K562 (cell line): ENCODE measurements around the gene KLK3. TPM values are rescaled to one million over a fixed set of nuclear protein-coding genes. Genes with fewer than 3 reads are reported as not detected.

Experiments
- CBFA2T2 ChIP-seq: fragments of 450-650 bp; conservative IDR thresholded peaks from 2 replicates; pipeline ENCODE4 v1.6.1; 2017; ENCODE audit warnings: mild to moderate bottlenecking
- CBX1 ChIP-seq: sonication (generic); IDR thresholded peaks from 2 replicates; pipeline ENCODE4 v1.6.1; 2016; ENCODE audit warnings: antibody characterized with exemption, low read depth, mild to moderate bottlenecking
- FIP1L1 ChIP-seq: fragments of 200-400 bp; formaldehyde crosslinking; IDR thresholded peaks from 2 replicates; pipeline ENCODE4 v1.6.1; 2018; ENCODE audit warnings: mild to moderate bottlenecking, low read depth, low read length; ENCODE audit not compliant: poor library complexity, severe bottlenecking
- FOXM1 ChIP-seq, 2 experiments: fragments of 450-650 bp in 1 of 2; sonication (generic) in 1 of 2; formaldehyde crosslinking in 1 of 2; IDR thresholded peaks; 2 replicates each; pipeline versions ENCODE4 v1.6.1 to v1.9.0; 2017 to 2022; ENCODE audit warnings: low read depth in 2 of 2, mild to moderate bottlenecking in 2 of 2, missing genetic modification reagents in 1 of 2, moderate library complexity in 1 of 2
- L3MBTL2 ChIP-seq: fragments of 450-650 bp; IDR thresholded peaks from 2 replicates; pipeline ENCODE4 v1.6.1; 2016; ENCODE audit warnings: mild to moderate bottlenecking, moderate library complexity
- MAFF ChIP-seq: IDR thresholded peaks from 2 replicates; pipeline ENCODE4 v1.6.1; 2012; ENCODE audit warnings: low read length, improper control_type of control experiment
- PHF21A ChIP-seq: fragments of 450-650 bp; IDR thresholded peaks from 2 replicates; pipeline ENCODE4 v1.6.1; 2017; ENCODE audit warnings: low read depth, borderline replicate concordance
- ZNF316 ChIP-seq: fragments of 450-650 bp; IDR thresholded peaks from 2 replicates; pipeline ENCODE4 v1.6.1; 2016
- polyA plus RNA-seq, 8 experiments: library from polyadenylated mRNA; depleted of rRNA in 4 of 8; stranded (reverse) in 5 of 8; unstranded in 3 of 8; fragments of >200 nt; fragmentation: Nextera tagmentation in 2 of 8; fragmentation: Illumina TruSeq in 1 of 8; extraction: Ambion mirVana in 2 of 8; extraction: Trizol in 1 of 8; gene quantifications; 2 replicates each; pipeline versions ENCODE4 v1.2.1 to v1.2.3, GENCODE V29; 2011 to 2014; ENCODE audit warnings: inconsistent platforms in 1 of 8, missing spikeins in 1 of 8
- total RNA-seq, 7 experiments: library from RNA; depleted of rRNA in 6 of 7; stranded (reverse); fragments of >200 nt in 6 of 7; fragmentation: Illumina TruSeq in 2 of 7; extraction: Trizol in 2 of 7; gene quantifications; 2 replicates each; pipeline versions ENCODE4 v1.2.1 to v1.2.3, GENCODE V29; 2011 to 2021; ENCODE audit warnings: low replicate concordance in 1 of 7
- TF ChIP-seq, protein P1 (sequence below), 2 experiments: IDR thresholded peaks in 1 of 2; conservative IDR thresholded peaks in 1 of 2; 2 replicates each; pipeline ENCODE4 v1.6.1; 2016; ENCODE audit warnings: low read depth in 2 of 2, mild to moderate bottlenecking in 1 of 2, missing compliant biosample characterization in 1 of 2, missing genetic modification characterization in 1 of 2, moderate library complexity in 1 of 2
- TF ChIP-seq, protein P2 (sequence below): fragments of 200-600 bp; sonication (generic); IDR thresholded peaks from one replicate; pipeline ENCODE4 v1.6.1; 2012; ENCODE audit warnings: mild to moderate bottlenecking, low read depth, low read length, inconsistent platforms
- TF ChIP-seq, protein P3 (sequence below): fragments of 250-450 bp; sonication (Bioruptor Pico); IDR thresholded peaks from 2 replicates; pipeline ENCODE4 v1.4.0; 2020; ENCODE audit warnings: mild to moderate bottlenecking, moderate library complexity

Gene KLK3
- total and polyA plus RNA-seq, 9 of the 15 experiments (the other 6 are each of a cell fraction or from before 2014, with no cell fraction given) = not detected

DNA sequence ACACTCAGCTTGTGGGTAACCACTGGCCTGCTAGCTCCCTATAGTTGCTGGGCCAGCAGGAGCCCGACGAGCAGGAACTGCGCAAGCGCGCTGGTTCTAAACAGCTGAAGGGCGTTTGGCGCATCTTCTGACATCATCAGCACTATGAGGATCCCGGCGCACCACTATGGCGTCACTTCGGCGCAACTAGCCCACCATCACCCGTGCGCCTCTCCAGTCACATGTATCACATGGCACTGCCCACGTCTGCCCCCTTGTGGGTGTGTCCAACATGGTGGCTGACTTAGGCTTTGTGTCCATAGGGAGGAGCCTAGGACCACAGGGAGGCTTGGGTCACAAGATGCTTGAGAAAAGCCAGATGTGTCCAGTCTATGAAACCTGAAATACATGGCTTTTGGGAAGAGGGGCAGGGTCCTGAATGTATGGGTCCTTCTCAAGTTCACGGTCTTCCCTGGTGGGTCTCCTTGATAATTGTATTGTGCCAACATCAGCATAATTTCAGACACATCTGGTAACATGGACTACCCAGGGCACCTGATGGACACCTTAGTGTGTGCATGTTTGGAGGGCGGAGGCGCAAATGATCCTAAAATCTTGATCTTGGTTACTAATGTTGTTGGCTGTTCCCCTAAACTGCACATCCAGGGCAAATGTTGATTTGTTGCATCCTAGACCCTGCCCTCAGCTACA, 38.5 kb downstream of the KLK3 start (continued):
- TF ChIP-seq FOXM1 (IDR thresholded peaks at IDR 0.05; ENCODE audit: low read depth) = no peak
- no peak for TF ChIP-seq FOXM1 (CRISPR knock-in tag; IDR thresholded peaks at IDR 0.05; ENCODE audit: low read depth)
- TF ChIP-seq CBX1 = no peak
- no peak for TF ChIP-seq CBFA2T2
- no peak for TF ChIP-seq PHF21A
- peak; percentile 53 for TF ChIP-seq MAFF
- TF ChIP-seq, protein P1, sequence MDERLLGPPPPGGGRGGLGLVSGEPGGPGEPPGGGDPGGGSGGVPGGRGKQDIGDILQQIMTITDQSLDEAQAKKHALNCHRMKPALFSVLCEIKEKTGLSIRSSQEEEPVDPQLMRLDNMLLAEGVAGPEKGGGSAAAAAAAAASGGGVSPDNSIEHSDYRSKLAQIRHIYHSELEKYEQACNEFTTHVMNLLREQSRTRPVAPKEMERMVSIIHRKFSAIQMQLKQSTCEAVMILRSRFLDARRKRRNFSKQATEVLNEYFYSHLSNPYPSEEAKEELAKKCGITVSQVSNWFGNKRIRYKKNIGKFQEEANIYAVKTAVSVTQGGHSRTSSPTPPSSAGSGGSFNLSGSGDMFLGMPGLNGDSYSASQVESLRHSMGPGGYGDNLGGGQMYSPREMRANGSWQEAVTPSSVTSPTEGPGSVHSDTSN (CRISPR knock-in tag; IDR thresholded peaks at IDR 0.05; ENCODE audit: low read depth) = no peak
- TF ChIP-seq, protein P1 (tag; conservative IDR thresholded peaks at IDR 0.05; ENCODE audit: low read depth) = no peak
- peak; percentile 54; the same call in 1 of the 2 replicates for TF ChIP-seq ZNF316
- TF ChIP-seq FIP1L1 = no peak
- TF ChIP-seq, protein P2, sequence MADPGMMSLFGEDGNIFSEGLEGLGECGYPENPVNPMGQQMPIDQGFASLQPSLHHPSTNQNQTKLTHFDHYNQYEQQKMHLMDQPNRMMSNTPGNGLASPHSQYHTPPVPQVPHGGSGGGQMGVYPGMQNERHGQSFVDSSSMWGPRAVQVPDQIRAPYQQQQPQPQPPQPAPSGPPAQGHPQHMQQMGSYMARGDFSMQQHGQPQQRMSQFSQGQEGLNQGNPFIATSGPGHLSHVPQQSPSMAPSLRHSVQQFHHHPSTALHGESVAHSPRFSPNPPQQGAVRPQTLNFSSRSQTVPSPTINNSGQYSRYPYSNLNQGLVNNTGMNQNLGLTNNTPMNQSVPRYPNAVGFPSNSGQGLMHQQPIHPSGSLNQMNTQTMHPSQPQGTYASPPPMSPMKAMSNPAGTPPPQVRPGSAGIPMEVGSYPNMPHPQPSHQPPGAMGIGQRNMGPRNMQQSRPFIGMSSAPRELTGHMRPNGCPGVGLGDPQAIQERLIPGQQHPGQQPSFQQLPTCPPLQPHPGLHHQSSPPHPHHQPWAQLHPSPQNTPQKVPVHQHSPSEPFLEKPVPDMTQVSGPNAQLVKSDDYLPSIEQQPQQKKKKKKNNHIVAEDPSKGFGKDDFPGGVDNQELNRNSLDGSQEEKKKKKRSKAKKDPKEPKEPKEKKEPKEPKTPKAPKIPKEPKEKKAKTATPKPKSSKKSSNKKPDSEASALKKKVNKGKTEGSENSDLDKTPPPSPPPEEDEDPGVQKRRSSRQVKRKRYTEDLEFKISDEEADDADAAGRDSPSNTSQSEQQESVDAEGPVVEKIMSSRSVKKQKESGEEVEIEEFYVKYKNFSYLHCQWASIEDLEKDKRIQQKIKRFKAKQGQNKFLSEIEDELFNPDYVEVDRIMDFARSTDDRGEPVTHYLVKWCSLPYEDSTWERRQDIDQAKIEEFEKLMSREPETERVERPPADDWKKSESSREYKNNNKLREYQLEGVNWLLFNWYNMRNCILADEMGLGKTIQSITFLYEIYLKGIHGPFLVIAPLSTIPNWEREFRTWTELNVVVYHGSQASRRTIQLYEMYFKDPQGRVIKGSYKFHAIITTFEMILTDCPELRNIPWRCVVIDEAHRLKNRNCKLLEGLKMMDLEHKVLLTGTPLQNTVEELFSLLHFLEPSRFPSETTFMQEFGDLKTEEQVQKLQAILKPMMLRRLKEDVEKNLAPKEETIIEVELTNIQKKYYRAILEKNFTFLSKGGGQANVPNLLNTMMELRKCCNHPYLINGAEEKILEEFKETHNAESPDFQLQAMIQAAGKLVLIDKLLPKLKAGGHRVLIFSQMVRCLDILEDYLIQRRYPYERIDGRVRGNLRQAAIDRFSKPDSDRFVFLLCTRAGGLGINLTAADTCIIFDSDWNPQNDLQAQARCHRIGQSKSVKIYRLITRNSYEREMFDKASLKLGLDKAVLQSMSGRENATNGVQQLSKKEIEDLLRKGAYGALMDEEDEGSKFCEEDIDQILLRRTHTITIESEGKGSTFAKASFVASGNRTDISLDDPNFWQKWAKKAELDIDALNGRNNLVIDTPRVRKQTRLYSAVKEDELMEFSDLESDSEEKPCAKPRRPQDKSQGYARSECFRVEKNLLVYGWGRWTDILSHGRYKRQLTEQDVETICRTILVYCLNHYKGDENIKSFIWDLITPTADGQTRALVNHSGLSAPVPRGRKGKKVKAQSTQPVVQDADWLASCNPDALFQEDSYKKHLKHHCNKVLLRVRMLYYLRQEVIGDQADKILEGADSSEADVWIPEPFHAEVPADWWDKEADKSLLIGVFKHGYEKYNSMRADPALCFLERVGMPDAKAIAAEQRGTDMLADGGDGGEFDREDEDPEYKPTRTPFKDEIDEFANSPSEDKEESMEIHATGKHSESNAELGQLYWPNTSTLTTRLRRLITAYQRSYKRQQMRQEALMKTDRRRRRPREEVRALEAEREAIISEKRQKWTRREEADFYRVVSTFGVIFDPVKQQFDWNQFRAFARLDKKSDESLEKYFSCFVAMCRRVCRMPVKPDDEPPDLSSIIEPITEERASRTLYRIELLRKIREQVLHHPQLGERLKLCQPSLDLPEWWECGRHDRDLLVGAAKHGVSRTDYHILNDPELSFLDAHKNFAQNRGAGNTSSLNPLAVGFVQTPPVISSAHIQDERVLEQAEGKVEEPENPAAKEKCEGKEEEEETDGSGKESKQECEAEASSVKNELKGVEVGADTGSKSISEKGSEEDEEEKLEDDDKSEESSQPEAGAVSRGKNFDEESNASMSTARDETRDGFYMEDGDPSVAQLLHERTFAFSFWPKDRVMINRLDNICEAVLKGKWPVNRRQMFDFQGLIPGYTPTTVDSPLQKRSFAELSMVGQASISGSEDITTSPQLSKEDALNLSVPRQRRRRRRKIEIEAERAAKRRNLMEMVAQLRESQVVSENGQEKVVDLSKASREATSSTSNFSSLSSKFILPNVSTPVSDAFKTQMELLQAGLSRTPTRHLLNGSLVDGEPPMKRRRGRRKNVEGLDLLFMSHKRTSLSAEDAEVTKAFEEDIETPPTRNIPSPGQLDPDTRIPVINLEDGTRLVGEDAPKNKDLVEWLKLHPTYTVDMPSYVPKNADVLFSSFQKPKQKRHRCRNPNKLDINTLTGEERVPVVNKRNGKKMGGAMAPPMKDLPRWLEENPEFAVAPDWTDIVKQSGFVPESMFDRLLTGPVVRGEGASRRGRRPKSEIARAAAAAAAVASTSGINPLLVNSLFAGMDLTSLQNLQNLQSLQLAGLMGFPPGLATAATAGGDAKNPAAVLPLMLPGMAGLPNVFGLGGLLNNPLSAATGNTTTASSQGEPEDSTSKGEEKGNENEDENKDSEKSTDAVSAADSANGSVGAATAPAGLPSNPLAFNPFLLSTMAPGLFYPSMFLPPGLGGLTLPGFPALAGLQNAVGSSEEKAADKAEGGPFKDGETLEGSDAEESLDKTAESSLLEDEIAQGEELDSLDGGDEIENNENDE = no peak
- no peak for TF ChIP-seq L3MBTL2
- TF ChIP-seq, protein P3, sequence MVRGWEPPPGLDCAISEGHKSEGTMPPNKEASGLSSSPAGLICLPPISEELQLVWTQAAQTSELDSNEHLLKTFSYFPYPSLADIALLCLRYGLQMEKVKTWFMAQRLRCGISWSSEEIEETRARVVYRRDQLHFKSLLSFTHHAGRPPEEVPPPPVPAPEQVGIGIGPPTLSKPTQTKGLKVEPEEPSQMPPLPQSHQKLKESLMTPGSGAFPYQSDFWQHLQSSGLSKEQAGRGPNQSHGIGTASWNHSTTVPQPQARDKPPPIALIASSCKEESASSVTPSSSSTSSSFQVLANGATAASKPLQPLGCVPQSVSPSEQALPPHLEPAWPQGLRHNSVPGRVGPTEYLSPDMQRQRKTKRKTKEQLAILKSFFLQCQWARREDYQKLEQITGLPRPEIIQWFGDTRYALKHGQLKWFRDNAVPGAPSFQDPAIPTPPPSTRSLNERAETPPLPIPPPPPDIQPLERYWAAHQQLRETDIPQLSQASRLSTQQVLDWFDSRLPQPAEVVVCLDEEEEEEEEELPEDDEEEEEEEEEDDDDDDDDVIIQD (CRISPR knock-in tag) = no peak
